HG02885 (cell line): ENCODE data around the gene SNTB2.

ENCODE experiments used
- ATAC-seq: cut with Tn5 transposase; IDR thresholded peaks from one replicate; pipeline ENCODE4 v1.9.1; 2021; ENCODE audit warnings: mild to moderate bottlenecking; ENCODE audit not compliant: unreplicated experiment, poor library complexity

SNTB2 gene

DNA sequence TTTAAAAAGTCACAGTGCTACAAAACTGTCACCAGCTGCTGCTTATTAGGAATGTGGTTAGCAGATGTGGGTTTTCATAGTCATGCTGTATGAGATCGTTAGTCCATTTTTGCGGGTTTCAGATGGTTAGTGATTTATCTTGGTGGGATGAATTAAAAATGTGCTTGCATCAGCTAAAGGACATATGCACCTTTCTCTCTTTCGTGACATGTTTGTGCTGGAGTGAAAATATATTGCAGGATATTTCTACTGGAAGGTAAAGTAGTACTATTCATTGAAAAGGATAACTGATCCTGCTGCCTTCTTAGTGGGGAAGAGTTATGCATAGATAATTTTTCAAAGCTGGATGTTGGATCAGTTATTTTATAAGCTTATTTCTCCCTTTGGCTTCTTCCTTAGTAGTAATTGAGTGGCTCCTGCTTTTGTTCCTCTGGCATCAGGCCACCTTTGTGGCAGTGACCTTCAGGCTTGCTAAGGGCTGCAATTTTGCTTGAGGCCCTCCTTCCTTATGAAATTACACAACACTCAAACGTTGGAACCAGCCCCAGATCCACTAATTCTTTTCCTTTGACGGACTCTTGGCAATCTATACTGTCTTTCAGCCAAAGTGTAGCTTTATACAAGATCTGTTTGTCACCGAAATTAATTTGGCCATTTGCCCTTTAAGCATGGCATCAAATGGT, 7.5 kb upstream of the SNTB2 start:
- ATAC-seq, result no peak

- no peak for ATAC-seq
These were observed 7.0 kb upstream of the SNTB2 start for GRCh38 chr16:69180011-69180338.

GRCh38 chr16:69182730-69183416, 4.1 kb upstream of the SNTB2 start:
- ATAC-seq, result no peak

- peak; percentile 34 for ATAC-seq
These were observed 677 bp downstream of the SNTB2 start for GRCh38 chr16:69187446-69188235.

DNA sequence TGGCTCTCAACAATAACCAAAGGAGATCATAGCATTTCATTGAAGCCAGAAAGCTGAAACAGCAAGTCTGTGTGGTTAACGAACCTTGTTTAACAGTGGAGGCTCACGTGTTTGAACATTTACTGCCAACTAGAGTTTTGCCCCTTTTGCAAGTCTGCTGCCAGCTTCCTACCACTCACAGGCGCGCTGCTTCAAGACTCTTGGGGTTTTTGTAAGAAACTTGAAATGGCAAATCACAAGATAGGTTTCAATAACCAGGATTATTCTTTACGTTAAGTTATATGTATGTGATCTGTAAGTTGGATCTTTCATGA, 1.2 kb downstream of the SNTB2 start:
- no peak for ATAC-seq

DNA sequence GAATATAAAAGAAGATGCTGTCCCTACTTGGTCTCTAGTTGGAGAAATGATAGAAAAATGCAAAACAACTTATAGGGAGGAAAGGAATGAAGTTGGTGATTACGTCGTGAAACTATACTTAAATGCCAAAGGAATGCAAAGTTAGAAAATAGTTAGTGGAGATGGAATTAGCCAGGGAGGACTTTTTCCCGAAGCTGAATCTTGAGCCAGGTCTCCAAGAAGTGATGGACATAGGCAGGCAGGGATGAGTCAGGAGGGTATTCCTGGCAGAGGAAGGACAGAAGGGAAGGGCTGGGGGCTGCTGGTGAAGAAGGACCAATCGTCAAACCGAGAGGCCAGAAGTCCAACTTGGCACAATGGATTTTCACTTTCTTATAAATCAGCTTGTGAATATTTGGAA, 1.8 kb downstream of the SNTB2 start:
- ATAC-seq, result no peak

DNA sequence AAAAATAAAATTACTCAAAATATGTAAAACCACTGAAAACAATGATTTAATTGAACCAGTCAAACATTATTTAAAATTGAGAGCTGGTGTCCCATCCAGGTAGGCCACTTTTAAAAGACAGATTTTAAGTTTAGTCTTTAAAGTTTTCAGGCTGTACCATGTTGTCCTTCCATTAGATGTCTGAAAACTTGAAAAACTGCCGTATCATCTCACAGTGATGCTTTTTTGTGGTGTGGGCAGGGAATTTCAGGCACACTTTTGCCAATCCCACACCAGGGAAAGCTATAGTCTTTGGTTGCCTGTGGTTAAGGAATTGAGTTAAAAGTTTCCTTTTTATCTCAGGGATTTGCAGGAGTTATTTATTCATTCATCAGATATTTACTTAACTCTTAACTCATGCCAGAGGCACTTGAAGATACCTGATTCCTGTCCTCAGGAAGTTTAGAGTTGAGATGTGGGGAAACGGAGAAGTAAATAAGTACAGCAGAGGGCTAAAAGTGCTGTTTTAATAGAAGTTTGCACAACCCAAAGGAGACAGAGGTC, 3.2 kb downstream of the SNTB2 start:
- no peak for ATAC-seq

DNA sequence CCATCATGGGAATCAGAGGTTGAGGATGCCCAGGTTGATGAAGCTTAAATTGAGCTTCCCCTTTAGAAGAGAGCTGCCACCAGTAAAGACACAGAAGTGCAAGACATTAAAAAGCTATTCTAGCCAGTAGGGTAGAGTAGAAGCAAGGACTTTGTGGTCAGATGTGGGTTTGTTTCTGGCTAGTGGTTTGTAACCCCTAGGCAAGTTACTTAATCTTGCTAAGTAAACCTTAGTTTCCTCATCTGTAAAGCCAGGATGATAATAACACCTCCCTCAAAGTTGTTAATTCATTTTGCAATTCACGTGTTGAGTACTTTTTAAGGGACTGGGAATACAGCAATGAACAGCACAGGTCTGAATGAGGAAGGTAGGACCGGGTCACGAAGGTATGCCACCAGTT, 3.6 kb downstream of the SNTB2 start:
- no peak for ATAC-seq

- no peak for ATAC-seq
These were observed 4.2 kb downstream of the SNTB2 start for GRCh38 chr16:69191136-69191535.

DNA sequence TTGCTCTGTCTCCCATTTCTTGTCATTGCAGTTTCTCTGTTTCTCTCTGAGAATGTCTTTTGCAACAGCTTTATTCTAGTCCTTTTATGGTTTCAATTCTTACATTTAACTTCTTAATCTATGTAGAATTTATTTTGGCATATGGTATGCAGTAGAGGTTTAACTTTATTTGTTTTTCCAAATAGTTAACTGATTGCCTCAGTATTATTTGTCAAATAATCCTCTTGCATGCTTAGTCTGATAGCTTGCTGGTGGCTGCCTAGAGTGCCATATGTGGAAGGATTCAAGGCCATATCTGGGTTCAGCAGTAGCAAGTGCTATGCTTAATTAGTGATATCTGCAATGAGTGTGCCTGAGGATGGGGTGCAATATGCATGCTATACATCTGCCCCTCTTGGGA, 6.9 kb downstream of the SNTB2 start:
- no peak for ATAC-seq

DNA sequence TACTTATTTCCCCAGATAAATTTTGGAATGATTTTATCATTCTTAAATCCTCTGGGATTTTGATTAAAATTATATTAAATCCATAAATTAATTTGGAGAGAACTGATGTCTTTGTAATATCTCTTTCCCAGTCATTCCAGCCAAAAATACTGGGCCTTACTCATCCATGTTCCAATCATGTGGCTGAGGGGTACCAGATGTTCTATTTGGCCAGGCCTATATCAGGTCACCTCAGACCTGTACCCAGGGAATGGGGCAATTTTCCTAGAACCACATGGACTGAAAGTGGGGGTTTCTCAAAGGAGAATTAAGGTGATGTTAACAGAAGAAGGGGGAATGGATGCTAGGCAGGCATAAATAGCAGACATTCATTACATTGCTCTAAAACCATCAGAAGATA, 7.5 kb downstream of the SNTB2 start:
- ATAC-seq, result no peak

- no peak for ATAC-seq
These were observed 8.5 kb downstream of the SNTB2 start for GRCh38 chr16:69195369-69196029.

DNA sequence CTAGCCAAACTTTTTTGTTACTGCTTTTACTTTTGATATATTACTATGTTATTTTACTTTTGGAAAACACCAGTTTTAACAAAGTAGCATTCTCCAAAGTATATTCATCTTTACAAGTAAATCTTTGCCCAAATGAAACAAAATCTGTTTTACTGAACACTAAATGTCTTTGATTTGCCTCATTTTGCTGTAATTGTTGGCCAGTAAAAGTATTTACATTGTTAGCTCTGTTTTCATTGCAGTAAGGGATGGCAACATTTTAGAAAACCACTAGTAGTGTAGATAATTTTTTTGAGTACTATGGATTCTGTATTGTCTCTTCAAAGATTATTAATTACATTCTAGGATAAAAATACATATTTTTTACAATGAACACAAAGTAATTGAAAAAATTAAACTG, 10.6 kb downstream of the SNTB2 start:
- no peak for ATAC-seq

GRCh38 chr16:69199382-69199781, 12.4 kb downstream of the SNTB2 start:
- ATAC-seq, result no peak

- ATAC-seq, result no peak
These were observed 14.3 kb downstream of the SNTB2 start for GRCh38 chr16:69201291-69201690.

DNA sequence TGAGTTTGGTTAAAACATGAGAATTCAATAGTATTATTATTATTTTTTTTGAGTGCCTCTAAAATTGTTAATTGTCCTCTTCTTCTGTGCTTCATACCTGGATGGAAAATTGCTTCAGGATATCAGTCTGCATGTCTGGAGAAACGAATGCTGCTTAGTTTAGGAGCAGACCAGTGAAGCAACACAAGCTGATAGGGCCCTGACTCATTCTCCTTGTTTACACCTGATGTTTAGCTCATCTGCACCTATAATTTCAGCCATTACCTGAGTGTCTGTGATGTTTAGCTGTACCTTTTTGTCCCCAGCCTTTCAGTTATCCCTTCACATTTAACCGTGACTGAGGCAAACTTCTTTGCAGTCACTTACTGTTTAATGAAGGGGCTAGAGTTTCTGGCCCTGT, 14.8 kb downstream of the SNTB2 start:
- no peak for ATAC-seq

DNA sequence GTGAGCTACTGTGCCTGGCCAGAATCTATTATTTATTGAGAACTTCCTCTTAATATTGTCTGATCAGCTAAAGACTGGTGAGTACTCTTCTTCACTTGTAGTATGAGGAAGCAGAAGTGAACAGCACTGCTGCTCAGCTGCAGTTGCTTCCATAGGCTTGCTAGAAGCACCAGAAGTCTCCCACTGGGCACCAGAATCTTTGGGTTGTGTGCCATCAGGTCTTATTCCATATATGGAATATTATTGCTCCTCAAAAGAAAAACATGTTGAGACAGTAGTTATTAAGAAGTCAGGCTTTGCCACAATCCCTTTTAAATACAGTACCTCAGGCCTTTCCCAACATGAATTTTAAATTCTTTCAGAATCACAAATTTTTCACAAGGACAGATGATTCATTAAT, 17.2 kb downstream of the SNTB2 start:
- no peak for ATAC-seq

DNA sequence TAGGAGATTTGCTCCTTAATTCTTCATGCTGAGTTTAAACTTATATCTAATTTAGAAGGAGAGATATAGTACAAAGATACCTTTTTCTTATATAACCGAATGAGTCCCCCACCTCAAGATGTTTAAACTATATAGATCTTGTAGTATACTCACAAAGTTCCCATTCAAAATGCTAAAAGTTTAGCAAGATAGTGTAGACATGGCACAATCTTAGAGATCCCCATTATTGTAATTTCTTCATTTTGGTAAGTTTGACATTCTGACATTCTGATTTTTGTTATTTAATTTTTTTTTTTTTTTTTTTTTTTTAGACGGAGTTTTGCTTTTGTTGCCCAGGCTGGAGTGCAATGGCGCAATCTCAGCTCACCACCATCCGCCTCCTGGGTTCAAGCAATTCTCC, 22.8 kb downstream of the SNTB2 start:
- no peak for ATAC-seq

DNA sequence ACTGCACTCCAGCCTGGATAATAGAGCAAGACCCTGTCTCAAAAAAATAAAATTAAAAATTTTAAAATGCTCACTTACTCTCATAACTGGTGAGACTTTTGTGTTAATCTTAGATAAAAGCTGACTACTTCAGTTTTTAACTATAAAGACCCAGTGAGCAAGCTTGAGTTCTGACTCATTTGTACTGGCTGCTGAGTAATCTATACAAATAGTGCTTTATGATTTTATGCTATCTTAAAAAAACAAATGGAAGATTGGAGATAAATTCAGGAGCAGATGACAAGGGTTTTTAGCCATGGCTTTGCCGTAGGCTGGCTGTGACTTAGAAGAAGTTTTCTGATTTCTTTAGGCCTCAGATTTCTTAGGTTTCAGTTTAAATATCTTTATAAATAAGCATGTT, 30.5 kb downstream of the SNTB2 start:
- no peak for ATAC-seq

DNA sequence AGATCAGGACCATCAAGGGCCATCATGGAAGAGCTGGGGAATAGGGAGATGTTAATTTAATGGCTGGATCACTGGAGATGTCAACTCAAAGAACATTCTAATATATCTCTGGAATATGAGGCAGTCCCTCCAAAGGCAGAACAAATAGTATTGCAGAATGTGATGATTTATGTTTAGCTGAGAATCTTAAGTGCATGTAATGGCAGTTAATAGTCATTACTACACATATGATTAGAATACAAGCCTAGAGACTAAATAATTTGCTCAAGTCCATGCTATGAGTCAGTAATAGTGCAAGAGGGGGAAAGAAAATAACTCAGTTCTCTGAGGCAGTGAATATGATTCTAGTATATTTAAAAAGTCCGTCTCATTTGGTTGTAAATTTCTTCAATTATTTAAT, 32.3 kb downstream of the SNTB2 start:
- no peak for ATAC-seq

GRCh38 chr16:69223882-69224281, 36.9 kb downstream of the SNTB2 start:
- no peak for ATAC-seq
